ENCODE results near the gene RAB23. TPM values are rescaled to one million over a fixed set of nuclear protein-coding genes. Genes with fewer than 3 reads are reported as not detected.

RAB23 gene
- total RNA-seq, 2 donors from 2014 or later = 21.0 to 29.8 TPM

- peaks cover 2% of the 10 kb centered on the region for H3K9me3 Mint-ChIP-seq
- Histone ChIP-seq H3K36me3 (ENCODE audit: control insufficient read depth, insufficient read depth, low read length) (peaks cover 35% of the 10 kb centered on the region), H3K9me3 (ENCODE audit: control insufficient read depth, low read length) (peaks cover 5% of the 10 kb centered on the region), H3K27ac (ENCODE audit: low read depth, low read length) (no peak overlapping the region), H3K9ac (ENCODE audit: extremely low read depth, low read length, poor library complexity, severe bottlenecking) (no peak overlapping the region), H3K4me1 (ENCODE audit: control insufficient read depth, insufficient read depth, low read length) (no peaks in the 10 kb centered on the region), H3K4me3 (ENCODE audit: low read length) (no peak overlapping the region), H3K27me3 (ENCODE audit: control insufficient read depth, insufficient read depth, low read length, poor library complexity, severe bottlenecking) (no peaks in the 10 kb centered on the region)
- H3K4me1 Mint-ChIP-seq = no peaks in the 10 kb centered on the region
- H3K27ac Mint-ChIP-seq = no peak overlapping the region
- 100% methylated on average over 2 of the region's 2 CpGs; no CpG with 5 or more reads in 1 of the 2 experiments for WGBS, 2 experiments (ENCODE audit: insufficient coverage in 1 of 2, insufficient read length in 1 of 2)
- no peak for TF ChIP-seq CTCF (conservative IDR thresholded peaks at IDR 0.05)
- H3K36me3 Mint-ChIP-seq (ENCODE audit: low read depth) = peaks cover 17% of the 10 kb centered on the region
- DNase-seq = no peak
- no peak overlapping the region for H3K4me3 Mint-ChIP-seq
- H3K27me3 Mint-ChIP-seq (ENCODE audit: insufficient read depth) = no peaks in the 10 kb centered on the region
Observed at GRCh38 chr6:57159127-57159526, 63.0 kb downstream of the RAB23 start.

- DNase-seq = no peak
- Histone ChIP-seq H3K4me1 (ENCODE audit: control insufficient read depth, insufficient read depth, low read length) (no peaks in the 10 kb centered on the region), H3K4me3 (ENCODE audit: low read length) (no peak overlapping the region), H3K27ac (ENCODE audit: low read depth, low read length) (no peak overlapping the region), H3K36me3 (ENCODE audit: control insufficient read depth, insufficient read depth, low read length) (peaks cover 35% of the 10 kb centered on the region), H3K27me3 (ENCODE audit: control insufficient read depth, insufficient read depth, low read length, poor library complexity, severe bottlenecking) (no peaks in the 10 kb centered on the region), H3K9me3 (ENCODE audit: control insufficient read depth, low read length) (no peaks in the 10 kb centered on the region), H3K9ac (ENCODE audit: extremely low read depth, low read length, poor library complexity, severe bottlenecking) (no peak overlapping the region)
- Mint-ChIP-seq H3K4me1 (no peaks in the 10 kb centered on the region), H3K9me3 (peaks cover 2% of the 10 kb centered on the region), H3K36me3 (ENCODE audit: low read depth) (peaks cover 17% of the 10 kb centered on the region), H3K27ac (no peak overlapping the region), H3K27me3 (ENCODE audit: insufficient read depth) (no peaks in the 10 kb centered on the region), H3K4me3 (no peak overlapping the region)
- no peak for TF ChIP-seq CTCF (conservative IDR thresholded peaks at IDR 0.05)
Observed at GRCh38 chr6:57158658-57159057, 63.4 kb downstream of the RAB23 start.

GRCh38 chr6:57147955-57148858 is 73.9 kb downstream of the RAB23 start:
- H3K9me3 Mint-ChIP-seq = peaks cover 2% of the 10 kb centered on the region

More at GRCh38 chr6:57147955-57148858, 73.9 kb downstream of the RAB23 start:
- Mint-ChIP-seq H3K36me3 (ENCODE audit: low read depth) (peaks cover 67% of the 10 kb centered on the region), H3K4me1 (no peaks in the 10 kb centered on the region), H3K4me3 (no peak overlapping the region), H3K27me3 (ENCODE audit: insufficient read depth) (no peaks in the 10 kb centered on the region), H3K27ac (no peak overlapping the region)
- H3K9me3 ChIP-seq (ENCODE audit: control insufficient read depth, low read length) = no peaks in the 10 kb centered on the region
- H3K9ac ChIP-seq (ENCODE audit: extremely low read depth, low read length, poor library complexity, severe bottlenecking) = no peak overlapping the region
- WGBS, 2 experiments (ENCODE audit: insufficient coverage in 1 of 2, insufficient read length in 1 of 2) = 91 to 97% methylated on average over 2 to 6 of the region's 7 CpGs
- H3K27me3 ChIP-seq (ENCODE audit: control insufficient read depth, insufficient read depth, low read length, poor library complexity, severe bottlenecking) = no peaks in the 10 kb centered on the region
- DNase-seq = no peak
- no peak overlapping the region for H3K27ac ChIP-seq (ENCODE audit: low read depth, low read length)
- H3K4me1 ChIP-seq (ENCODE audit: control insufficient read depth, insufficient read depth, low read length) = no peaks in the 10 kb centered on the region
- no peak overlapping the region for H3K4me3 ChIP-seq (ENCODE audit: low read length)
- no peak for TF ChIP-seq CTCF (conservative IDR thresholded peaks at IDR 0.05)
- H3K36me3 ChIP-seq (ENCODE audit: control insufficient read depth, insufficient read depth, low read length) = peaks cover 60% of the 10 kb centered on the region

Measured in endodermal cell (in vitro differentiated cells).